ENCODE results near the gene NECTIN1.

The NECTIN1 gene

DNA sequence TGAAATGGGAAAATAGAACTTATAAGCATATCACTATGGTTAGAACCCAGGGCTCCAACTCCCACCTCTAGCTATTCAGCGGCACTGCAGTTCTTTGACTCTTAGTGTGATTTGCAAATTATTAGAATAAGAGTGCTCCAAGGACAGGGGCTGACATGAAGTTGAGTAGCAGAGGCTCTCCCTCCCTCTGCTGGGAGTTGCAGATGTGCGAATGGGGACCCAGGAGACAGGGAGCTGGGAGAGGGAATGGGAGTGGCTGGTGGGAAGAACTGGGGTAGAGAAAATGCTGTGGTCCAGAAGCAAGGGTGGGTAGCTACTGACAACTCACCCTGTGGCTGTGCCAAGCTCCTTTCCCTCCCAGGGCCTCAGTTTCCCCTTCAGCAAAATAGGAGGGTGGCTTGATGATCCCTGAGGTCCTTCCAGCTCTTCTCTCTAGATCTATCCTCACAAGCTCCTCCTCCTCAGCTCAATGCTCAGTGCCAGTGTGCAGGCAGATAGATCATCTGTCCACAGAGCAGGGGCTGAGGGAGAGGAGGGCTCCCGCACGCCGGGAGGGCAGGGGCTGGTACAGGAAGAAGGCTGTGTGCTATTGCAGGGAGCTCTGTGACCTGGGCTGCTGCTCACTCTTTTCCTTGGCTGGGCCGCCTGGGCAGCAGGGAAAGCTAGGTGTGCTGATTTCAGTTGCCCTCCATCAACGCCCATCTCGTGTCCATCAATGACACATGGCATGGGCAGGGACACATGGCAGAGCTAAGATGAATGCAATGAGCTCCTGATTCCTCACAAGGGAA, 99.0 kb downstream of the NECTIN1 start:
- Histone ChIP-seq H3K4me1 (ENCODE audit: control insufficient read depth in 1 of 2, insufficient read depth in 1 of 2, low read depth in 1 of 2, low read length in 1 of 2) (no peaks in the 10 kb centered on the region), H3K27me3 (no peaks in the 10 kb centered on the region), H3K4me3 (ENCODE audit: low read depth in 1 of 2, low read length in 1 of 2) (no peak overlapping the region), H3K27ac (no peak overlapping the region), H3K36me3 (no peaks in the 10 kb centered on the region), H3K9me3 (no peaks in the 10 kb centered on the region)
- TF ChIP-seq, protein P1, sequence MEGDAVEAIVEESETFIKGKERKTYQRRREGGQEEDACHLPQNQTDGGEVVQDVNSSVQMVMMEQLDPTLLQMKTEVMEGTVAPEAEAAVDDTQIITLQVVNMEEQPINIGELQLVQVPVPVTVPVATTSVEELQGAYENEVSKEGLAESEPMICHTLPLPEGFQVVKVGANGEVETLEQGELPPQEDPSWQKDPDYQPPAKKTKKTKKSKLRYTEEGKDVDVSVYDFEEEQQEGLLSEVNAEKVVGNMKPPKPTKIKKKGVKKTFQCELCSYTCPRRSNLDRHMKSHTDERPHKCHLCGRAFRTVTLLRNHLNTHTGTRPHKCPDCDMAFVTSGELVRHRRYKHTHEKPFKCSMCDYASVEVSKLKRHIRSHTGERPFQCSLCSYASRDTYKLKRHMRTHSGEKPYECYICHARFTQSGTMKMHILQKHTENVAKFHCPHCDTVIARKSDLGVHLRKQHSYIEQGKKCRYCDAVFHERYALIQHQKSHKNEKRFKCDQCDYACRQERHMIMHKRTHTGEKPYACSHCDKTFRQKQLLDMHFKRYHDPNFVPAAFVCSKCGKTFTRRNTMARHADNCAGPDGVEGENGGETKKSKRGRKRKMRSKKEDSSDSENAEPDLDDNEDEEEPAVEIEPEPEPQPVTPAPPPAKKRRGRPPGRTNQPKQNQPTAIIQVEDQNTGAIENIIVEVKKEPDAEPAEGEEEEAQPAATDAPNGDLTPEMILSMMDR (IDR thresholded peaks at IDR 0.05), result no peak

DNA sequence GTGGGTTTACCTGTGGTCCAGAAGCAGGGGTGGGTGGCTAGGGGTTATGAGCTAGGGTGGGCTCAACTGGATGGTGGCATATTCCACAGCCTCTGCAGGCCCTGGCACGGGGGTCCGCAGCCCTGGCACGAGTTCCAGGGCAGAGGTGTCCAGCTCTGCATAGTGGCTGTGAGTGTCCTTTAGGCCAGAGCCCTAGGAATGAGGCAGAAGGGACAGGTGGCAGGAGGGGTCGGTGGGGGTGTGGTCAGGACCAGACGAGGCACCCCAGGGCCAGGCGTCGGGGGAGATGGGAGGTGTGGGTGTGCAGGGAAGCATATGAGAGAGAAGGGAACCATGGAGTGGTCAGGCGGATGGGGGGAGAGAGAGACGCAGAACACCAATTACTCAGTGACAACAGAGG, 99.9 kb downstream of the NECTIN1 start:
- Histone ChIP-seq H3K36me3 (no peaks in the 10 kb centered on the region), H3K4me3 (ENCODE audit: low read depth in 1 of 2, low read length in 1 of 2) (no peak overlapping the region), H3K27ac (no peak overlapping the region), H3K27me3 (no peaks in the 10 kb centered on the region), H3K9me3 (no peaks in the 10 kb centered on the region), H3K4me1 (ENCODE audit: control insufficient read depth in 1 of 2, insufficient read depth in 1 of 2, low read depth in 1 of 2, low read length in 1 of 2) (no peaks in the 10 kb centered on the region)
- TF ChIP-seq, protein P1 (IDR thresholded peaks at IDR 0.05), result no peak

DNA sequence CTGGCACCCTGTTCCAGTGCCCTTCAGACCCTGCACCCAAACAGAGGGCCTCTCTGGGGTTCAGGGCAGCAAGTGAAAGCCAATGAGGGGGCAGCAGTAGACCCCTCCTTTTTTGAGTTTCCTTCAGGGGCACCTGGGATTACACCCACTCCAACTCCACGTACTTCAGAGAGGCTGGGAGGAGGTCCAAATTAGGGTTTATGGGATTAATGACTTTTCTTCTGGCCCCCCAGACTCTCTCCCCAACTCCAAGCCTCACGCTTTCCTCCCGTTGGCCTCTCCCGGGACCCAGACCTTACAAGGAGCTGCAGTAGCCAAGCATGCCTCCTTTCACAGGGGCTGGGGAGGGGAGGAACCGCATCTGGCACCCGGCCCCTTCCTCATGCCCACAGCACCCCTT, 101.7 kb downstream of the NECTIN1 start:
- H3K27ac ChIP-seq, result no peak overlapping the region
- H3K36me3 ChIP-seq, result no peaks in the 10 kb centered on the region
- H3K27me3 ChIP-seq, result no peaks in the 10 kb centered on the region
- no peaks in the 10 kb centered on the region for H3K4me1 ChIP-seq (ENCODE audit: control insufficient read depth in 1 of 2, insufficient read depth in 1 of 2, low read depth in 1 of 2, low read length in 1 of 2)
- H3K4me3 ChIP-seq (ENCODE audit: low read depth in 1 of 2, low read length in 1 of 2), result no peak overlapping the region
- TF ChIP-seq, protein P1 (IDR thresholded peaks at IDR 0.05), result no peak
- H3K9me3 ChIP-seq, result no peaks in the 10 kb centered on the region

DNA sequence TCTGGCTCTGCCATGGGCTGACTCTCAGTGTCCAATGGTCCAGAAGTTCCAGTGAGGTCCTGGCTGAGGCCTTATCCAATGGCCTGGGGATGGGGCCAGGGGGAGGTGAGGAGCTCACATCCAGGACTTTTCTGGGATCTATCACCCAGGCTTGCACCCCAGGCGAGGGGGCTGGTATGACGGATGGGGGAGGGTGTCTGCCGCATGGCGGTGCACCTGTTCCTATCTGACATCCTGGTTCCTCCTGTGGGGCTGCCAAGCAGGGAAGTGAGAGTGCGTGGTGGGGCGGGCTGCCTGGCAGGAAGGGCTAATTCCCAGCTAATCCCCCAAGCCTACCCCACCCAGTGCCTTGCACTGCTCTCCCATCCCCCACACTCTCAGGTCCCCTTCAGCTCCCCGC, 102.1 kb downstream of the NECTIN1 start:
- Histone ChIP-seq H3K27ac (no peak overlapping the region), H3K4me3 (ENCODE audit: low read depth in 1 of 2, low read length in 1 of 2) (no peak overlapping the region), H3K36me3 (no peaks in the 10 kb centered on the region), H3K9me3 (no peaks in the 10 kb centered on the region), H3K27me3 (no peaks in the 10 kb centered on the region), H3K4me1 (ENCODE audit: control insufficient read depth in 1 of 2, insufficient read depth in 1 of 2, low read depth in 1 of 2, low read length in 1 of 2) (no peaks in the 10 kb centered on the region)
- TF ChIP-seq, protein P1 (IDR thresholded peaks at IDR 0.05), result no peak

DNA sequence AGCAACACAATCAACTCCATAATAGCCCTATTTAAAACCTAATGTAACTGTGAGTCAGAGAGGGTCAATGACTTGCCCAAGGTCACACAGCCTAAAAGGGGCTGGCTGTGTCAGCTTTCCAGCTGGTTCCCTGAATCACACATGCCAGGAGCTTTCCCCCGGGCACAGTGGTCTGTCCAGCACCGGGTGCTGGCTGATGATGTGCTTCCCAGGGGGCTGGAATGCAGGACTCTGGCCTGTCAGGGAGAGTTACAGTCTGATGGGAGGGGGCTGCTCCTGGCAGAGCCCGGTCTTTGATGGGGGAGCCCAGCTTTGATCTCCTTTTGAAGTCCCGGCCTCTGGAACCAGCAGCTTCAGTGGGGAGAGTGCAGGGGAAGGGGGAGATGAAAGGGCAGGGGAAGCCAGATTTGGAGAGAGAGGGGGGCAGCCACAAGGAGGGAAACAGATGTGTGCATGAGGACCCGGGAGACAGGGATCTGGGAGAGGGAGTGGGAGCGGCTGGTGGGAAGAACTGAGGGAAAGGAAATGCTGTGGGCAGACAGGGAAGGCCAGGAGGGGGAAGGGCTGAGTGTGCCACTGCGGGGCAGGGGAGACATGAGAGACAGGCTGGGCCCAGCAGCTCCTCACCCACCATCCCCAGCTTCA, 102.7 kb downstream of the NECTIN1 start:
- H3K27me3 ChIP-seq, result no peaks in the 10 kb centered on the region
- no peak overlapping the region for H3K27ac ChIP-seq
- no peak overlapping the region for H3K4me3 ChIP-seq (ENCODE audit: low read depth in 1 of 2, low read length in 1 of 2)
- TF ChIP-seq, protein P1 (IDR thresholded peaks at IDR 0.05), result no peak
- H3K4me1 ChIP-seq (ENCODE audit: control insufficient read depth in 1 of 2, insufficient read depth in 1 of 2, low read depth in 1 of 2, low read length in 1 of 2), result no peaks in the 10 kb centered on the region
- no peaks in the 10 kb centered on the region for H3K9me3 ChIP-seq
- H3K36me3 ChIP-seq, result no peaks in the 10 kb centered on the region

Data from neutrophil (primary cell).